ENCODE data around the gene REM2. TPM values are rescaled to one million over a fixed set of nuclear protein-coding genes. Genes with fewer than 3 reads are reported as not detected.

Gene REM2
- total RNA-seq, 1 experiment from 2014 or later = 1.2 TPM

DNA sequence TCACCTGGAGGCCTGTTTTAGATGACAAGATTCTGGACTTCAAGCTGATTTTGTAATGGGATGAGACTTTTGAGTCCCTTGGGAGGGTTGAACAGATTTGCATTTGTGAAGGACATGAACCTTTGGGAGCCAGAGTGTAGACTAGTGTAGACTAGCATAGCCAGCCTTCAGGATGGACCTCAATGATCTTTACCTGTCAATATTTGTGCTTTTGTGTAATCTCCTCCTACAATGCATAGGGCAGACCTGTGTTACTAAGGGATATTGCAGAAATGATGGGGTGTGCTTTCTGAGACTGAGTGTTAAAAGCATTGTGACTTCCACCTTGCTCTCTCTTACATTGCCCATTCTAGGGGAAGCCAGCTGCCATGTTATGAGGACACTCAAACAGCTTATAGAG is 21.4 kb upstream of the REM2 start:
- Histone ChIP-seq H2BK5ac (ENCODE audit: insufficient read length, low read length) (no peak overlapping the region), H2AFZ (ENCODE audit: low read length) (no peak overlapping the region), H4K8ac (replicated peaks; ENCODE audit: insufficient read length, low read depth, low read length) (no peak overlapping the region), H3K23me2 (ENCODE audit: insufficient read length, low read depth, low read length, poor library complexity, severe bottlenecking) (no peaks in the 10 kb centered on the region), H2AK5ac (ENCODE audit: insufficient read length, low read length) (no peak overlapping the region), H3K23ac (ENCODE audit: insufficient read length, low read depth, low read length) (no peak overlapping the region), H3K14ac (ENCODE audit: insufficient read depth, low read length) (no peak overlapping the region), H3K4ac (ENCODE audit: low read depth, low read length) (no peak overlapping the region), H3T11ph (ENCODE audit: low read length) (no peak overlapping the region), H3K27me3 (ENCODE audit: insufficient read depth, low read length) (no peaks in the 10 kb centered on the region), H2BK120ac (ENCODE audit: low read depth, low read length, poor library complexity, severe bottlenecking) (no peak overlapping the region), H2BK20ac (ENCODE audit: low read depth, low read length, poor library complexity, severe bottlenecking) (no peak overlapping the region), H2BK15ac (ENCODE audit: low read depth, low read length) (no peak overlapping the region), H3K56ac (ENCODE audit: insufficient read length, low read depth, low read length) (no peak overlapping the region), H3K18ac (ENCODE audit: insufficient read length, low read depth, low read length) (no peak overlapping the region), H3K79me2 (ENCODE audit: insufficient read depth, low read length) (no peaks in the 10 kb centered on the region), H4K20me1 (ENCODE audit: control insufficient read depth, insufficient read depth, insufficient read length) (no peaks in the 10 kb centered on the region), H3K4me1 (ENCODE audit: insufficient read depth, low read length) (no peaks in the 10 kb centered on the region), H3K79me1 (ENCODE audit: insufficient read depth, low read depth, low read length, poor library complexity, severe bottlenecking) (no peaks in the 10 kb centered on the region), H3K27ac (ENCODE audit: insufficient read length, low read depth, low read length) (no peak overlapping the region), H2BK12ac (ENCODE audit: insufficient read length, low read depth, low read length) (no peak overlapping the region), H3K9me3 (ENCODE audit: control insufficient read depth, low read depth, low read length) (no peaks in the 10 kb centered on the region), H4K5ac (ENCODE audit: insufficient read length, low read depth, low read length) (no peak overlapping the region), H4K91ac (ENCODE audit: insufficient read length, low read depth, low read length) (no peak overlapping the region), H3K4me2 (ENCODE audit: insufficient read depth, insufficient read length, low read length) (no peak overlapping the region), H3K9ac (ENCODE audit: extremely low read depth, insufficient read length, low read length) (no peak overlapping the region)
- Mint-ChIP-seq H3K27me3 (ENCODE audit: low read depth) (no peaks in the 10 kb centered on the region), H3K27ac (no peak overlapping the region), H3K9me3 (peaks cover 0 to 3% of the 10 kb centered on the region in 2 experiments; a peak in 1 of 5 replicates), H3K4me3 (no peak overlapping the region), H3K4me1 (peaks cover 0 to 3% of the 10 kb centered on the region in 2 experiments; a peak in 3 of 4 replicates), H3K36me3 (ENCODE audit: insufficient read depth in 1 of 3, low read depth in 3 of 3) (no peaks in the 10 kb centered on the region)
- no peak for DNase-seq
- TF ChIP-seq, protein P1, sequence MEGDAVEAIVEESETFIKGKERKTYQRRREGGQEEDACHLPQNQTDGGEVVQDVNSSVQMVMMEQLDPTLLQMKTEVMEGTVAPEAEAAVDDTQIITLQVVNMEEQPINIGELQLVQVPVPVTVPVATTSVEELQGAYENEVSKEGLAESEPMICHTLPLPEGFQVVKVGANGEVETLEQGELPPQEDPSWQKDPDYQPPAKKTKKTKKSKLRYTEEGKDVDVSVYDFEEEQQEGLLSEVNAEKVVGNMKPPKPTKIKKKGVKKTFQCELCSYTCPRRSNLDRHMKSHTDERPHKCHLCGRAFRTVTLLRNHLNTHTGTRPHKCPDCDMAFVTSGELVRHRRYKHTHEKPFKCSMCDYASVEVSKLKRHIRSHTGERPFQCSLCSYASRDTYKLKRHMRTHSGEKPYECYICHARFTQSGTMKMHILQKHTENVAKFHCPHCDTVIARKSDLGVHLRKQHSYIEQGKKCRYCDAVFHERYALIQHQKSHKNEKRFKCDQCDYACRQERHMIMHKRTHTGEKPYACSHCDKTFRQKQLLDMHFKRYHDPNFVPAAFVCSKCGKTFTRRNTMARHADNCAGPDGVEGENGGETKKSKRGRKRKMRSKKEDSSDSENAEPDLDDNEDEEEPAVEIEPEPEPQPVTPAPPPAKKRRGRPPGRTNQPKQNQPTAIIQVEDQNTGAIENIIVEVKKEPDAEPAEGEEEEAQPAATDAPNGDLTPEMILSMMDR (conservative IDR thresholded peaks at IDR 0.05) = no peak
